Loucy (cell line): ENCODE data around the gene UMODL1.

Experiments used
- H2AFZ ChIP-seq: fragments of 200-600 bp; sonication (generic); 2 replicates; pipeline ENCODE4 v1.6.0; 2016; ENCODE audit warnings: antibody characterized with exemption, mild to moderate bottlenecking, low read length, moderate library complexity
- H3F3A ChIP-seq: fragments of 200-600 bp; 2 replicates; pipeline ENCODE4 v1.6.0; 2016; ENCODE audit warnings: antibody characterized with exemption, low read depth, mild to moderate bottlenecking
- H3K27me3 ChIP-seq: fragments of 200-600 bp; sonication (generic); 2 replicates; pipeline ENCODE4 v1.6.1; 2014; ENCODE audit warnings: low read length, mild to moderate bottlenecking; ENCODE audit not compliant: insufficient read depth, poor library complexity, severe bottlenecking
- H3K36me3 ChIP-seq: fragments of 200-600 bp; sonication (generic); 2 replicates; pipeline ENCODE4 v1.6.1; 2016; ENCODE audit warnings: low read length; ENCODE audit not compliant: insufficient read depth
- H3K4me1 ChIP-seq: fragments of 200-600 bp; sonication (generic); 2 replicates; pipeline ENCODE4 v1.5.1; 2014; ENCODE audit warnings: low read length, mild to moderate bottlenecking; ENCODE audit not compliant: insufficient read depth, poor library complexity, severe bottlenecking
- H3K4me2 ChIP-seq: fragments of 200-600 bp; sonication (generic); 2 replicates; pipeline ENCODE4 v1.6.0; 2014; ENCODE audit warnings: antibody characterized with exemption, low read length, low read depth, mild to moderate bottlenecking; ENCODE audit not compliant: poor library complexity, severe bottlenecking
- H3K4me3 ChIP-seq: fragments of 200-600 bp; sonication (generic); 2 replicates; pipeline ENCODE4 v1.5.1; 2014; ENCODE audit warnings: low read length, mild to moderate bottlenecking, mixed read lengths; ENCODE audit not compliant: poor library complexity, severe bottlenecking
- H3K79me2 ChIP-seq: fragments of 200-600 bp; sonication (generic); 2 replicates; pipeline ENCODE4 v1.6.1; 2014; ENCODE audit warnings: low read length; ENCODE audit not compliant: insufficient read depth
- H3K9ac ChIP-seq: fragments of 200-600 bp; sonication (generic); 2 replicates; pipeline ENCODE4 v1.6.0; 2014; ENCODE audit warnings: mild to moderate bottlenecking, low read depth, low read length, moderate library complexity; ENCODE audit not compliant: poor library complexity, severe bottlenecking
- H3K9me2 ChIP-seq: fragments of 200-600 bp; sonication (generic); replicated peaks from 2 replicates; pipeline ENCODE4 v1.6.1; 2016; ENCODE audit warnings: low read depth, low read length, mixed read lengths
- H3K9me3 ChIP-seq: fragments of 200-600 bp; sonication (generic); 2 replicates; pipeline ENCODE4 v1.6.1; 2014; ENCODE audit warnings: mild to moderate bottlenecking, antibody characterized with exemption, low read length, low read depth; ENCODE audit not compliant: insufficient read depth
- H4K20me1 ChIP-seq: fragments of 200-600 bp; sonication (generic); 2 replicates; pipeline ENCODE4 v1.6.0; 2014; ENCODE audit warnings: antibody characterized with exemption, low read length, mild to moderate bottlenecking; ENCODE audit not compliant: insufficient read depth, poor library complexity, severe bottlenecking
- CTCF ChIP-seq: fragments of 200-600 bp; sonication (generic); conservative IDR thresholded peaks from 2 replicates; pipeline ENCODE4 v1.5.1; 2014; ENCODE audit warnings: mild to moderate bottlenecking, antibody characterized with exemption, low read length
- EZH2phosphoT487 ChIP-seq: fragments of 200-600 bp; IDR thresholded peaks from 2 replicates; pipeline ENCODE4 v1.6.1; 2018; ENCODE audit warnings: antibody characterized with exemption, mild to moderate bottlenecking, moderate library complexity, borderline replicate concordance

Gene UMODL1

GRCh38 chr21:42148584-42148983 is 77.5 kb downstream of the UMODL1 start:
- Histone ChIP-seq H2AFZ (no peak overlapping the region), H3K9me3 (no peaks in the 10 kb centered on the region), H3K9ac (no peak overlapping the region), H3K27me3 (no peaks in the 10 kb centered on the region), H3K9me2 (no peaks in the 10 kb centered on the region), H3K4me3 (no peak overlapping the region), H3K36me3 (no peaks in the 10 kb centered on the region), H4K20me1 (no peaks in the 10 kb centered on the region), H3K4me2 (no peak overlapping the region), H3K79me2 (no peaks in the 10 kb centered on the region), H3F3A (no peaks in the 10 kb centered on the region), H3K4me1 (peaks cover 39% of the 10 kb centered on the region)
- TF ChIP-seq EZH2phosphoT487 (no peak), CTCF (no peak)

DNA sequence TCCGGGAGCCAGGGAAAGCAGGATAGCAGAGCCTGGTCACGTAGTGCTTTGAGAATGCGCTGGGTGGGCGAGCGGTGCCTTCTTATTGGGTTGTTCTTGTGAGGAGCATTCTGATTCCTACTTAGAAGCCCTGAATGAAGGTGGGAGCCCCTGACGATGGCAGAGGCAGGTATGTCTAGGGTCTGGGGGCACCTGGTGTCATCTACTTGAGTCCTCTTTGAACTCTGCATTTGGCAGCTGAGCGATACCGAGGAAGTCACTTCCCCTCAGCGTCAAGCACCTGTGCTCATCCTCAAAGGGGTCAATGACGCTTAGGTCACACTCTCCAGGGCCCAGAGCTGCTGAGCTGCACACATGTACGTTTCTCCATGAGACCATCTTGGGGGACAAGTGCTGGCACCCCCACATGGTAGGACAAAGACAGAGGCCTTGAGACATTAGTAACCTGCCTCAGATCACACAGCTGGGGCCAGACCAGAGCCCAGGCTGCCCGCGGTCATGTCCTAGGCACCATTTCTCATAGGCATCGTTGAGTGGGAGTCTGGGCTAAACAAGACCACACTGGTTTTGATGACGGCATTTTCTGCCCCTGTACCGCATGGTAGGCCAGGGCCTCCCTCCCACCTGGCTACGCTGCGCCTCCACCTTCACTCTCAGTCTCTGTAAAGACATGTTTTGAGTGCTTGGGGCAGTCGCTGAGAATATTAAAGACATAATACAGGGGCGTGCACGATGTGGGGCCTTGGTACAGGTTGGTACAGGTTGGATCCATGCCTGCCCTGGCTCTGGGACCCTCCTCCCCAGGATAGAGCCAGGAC is 78.7 kb downstream of the UMODL1 start:
- H3K27me3 ChIP-seq: no peaks in the 10 kb centered on the region
- H3K4me1 ChIP-seq: peaks cover 36% of the 10 kb centered on the region
- H3K4me3 ChIP-seq: no peak overlapping the region
- TF ChIP-seq CTCF (no peak), EZH2phosphoT487 (no peak)
- no peak overlapping the region for H3K9ac ChIP-seq
- no peak overlapping the region for H2AFZ ChIP-seq
- H3K79me2 ChIP-seq: no peaks in the 10 kb centered on the region
- no peaks in the 10 kb centered on the region for H3K9me3 ChIP-seq
- H3K9me2 ChIP-seq: no peaks in the 10 kb centered on the region
- H3F3A ChIP-seq: no peaks in the 10 kb centered on the region
- no peaks in the 10 kb centered on the region for H3K36me3 ChIP-seq
- no peaks in the 10 kb centered on the region for H4K20me1 ChIP-seq
- H3K4me2 ChIP-seq: no peak overlapping the region

DNA sequence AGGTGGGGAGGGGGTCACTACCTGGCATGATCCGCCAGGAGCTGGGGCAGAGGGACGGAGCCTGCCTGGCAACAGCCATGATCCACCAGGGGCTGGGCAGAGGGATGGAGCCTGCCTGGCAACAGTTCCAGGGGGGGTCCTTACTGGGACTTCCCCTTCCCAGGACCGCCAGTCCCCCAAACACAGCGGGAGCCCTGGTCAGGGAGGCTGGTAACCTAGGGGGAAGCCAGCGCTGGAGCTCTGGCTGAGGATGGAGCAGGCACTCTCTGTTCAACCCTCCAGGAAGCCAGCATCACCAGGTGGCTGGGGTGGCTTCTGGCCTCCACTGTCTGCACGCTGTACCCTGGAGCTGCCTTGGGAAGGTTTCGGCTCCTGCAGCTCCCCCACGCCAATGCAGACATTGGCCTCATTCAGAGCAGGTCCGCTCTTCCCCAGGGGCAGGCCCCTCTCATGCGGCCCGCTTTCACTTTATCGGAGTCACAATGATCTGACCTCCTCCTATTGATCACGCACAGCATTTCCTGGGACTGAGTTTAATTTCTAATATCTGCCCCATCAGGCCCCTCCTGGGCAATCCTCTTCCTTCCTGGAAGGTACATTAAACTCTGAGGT is 79.5 kb downstream of the UMODL1 start:
- Histone ChIP-seq H4K20me1 (no peaks in the 10 kb centered on the region), H3K9ac (no peak overlapping the region), H3K4me3 (no peak overlapping the region)

More for the DNA sequence above, 79.5 kb downstream of the UMODL1 start:
- H3K79me2 ChIP-seq: no peaks in the 10 kb centered on the region
- H3K36me3 ChIP-seq: no peaks in the 10 kb centered on the region
- H3K9me2 ChIP-seq: no peaks in the 10 kb centered on the region
- H3K4me1 ChIP-seq: peaks cover 29% of the 10 kb centered on the region
- no peaks in the 10 kb centered on the region for H3F3A ChIP-seq
- no peak overlapping the region for H3K4me2 ChIP-seq
- H2AFZ ChIP-seq: no peak overlapping the region
- H3K9me3 ChIP-seq: no peaks in the 10 kb centered on the region
- H3K27me3 ChIP-seq: no peaks in the 10 kb centered on the region
- no peak for TF ChIP-seq EZH2phosphoT487
- TF ChIP-seq CTCF: no peak
